K562 (cell line): ENCODE data around the gene PRAC1. TPM values are rescaled to one million over a fixed set of nuclear protein-coding genes. Genes with fewer than 3 reads are reported as not detected.

Experiments used
- ATAC-seq: fragments of 200-7000 bp; cut with Tn5 transposase; 3 replicates; pipeline ENCODE4 v1.9.1; 2020; ENCODE audit warnings: moderate library complexity
- BruUV-seq: library from RNA; stranded (reverse); fragments of 400-500 nt; replicated peaks from 2 replicates; lab custom pipeline; 2021; lab: Mats Ljungman, UMichigan
- CTCF ChIA-PET: fragments of 300-600 bp; formaldehyde crosslinking; extraction: SDS; loops from one replicate; lab custom pipeline; 2021; ENCODE audit warnings: low intra/inter-chr PET ratio; lab: Yijun Ruan, JAX
- POLR2A ChIA-PET: fragments of 300-600, 350-650 bp; sonication (Branson Sonifier 250); formaldehyde crosslinking; extraction: SDS; loops from one replicate; lab custom pipeline; 2021; ENCODE audit warnings: antibody characterized with exemption, inconsistent platforms; lab: Yijun Ruan, JAX
- DNase-seq, 4 experiments: peaks; one replicate each; pipeline versions ENCODE4 v3.0.0 to v3.0.0-alpha.2; 2011 to 2018; ENCODE audit warnings: low spot score in 3 of 4, mixed read lengths in 3 of 4; ENCODE audit errors: extremely low read depth in 1 of 4
- FAIRE-seq: peaks from 2 replicates; lab custom pipeline; 2011; peaks lifted over from hg19 to GRCh38; lab: Jason Lieb, UNC
- H2AFZ ChIP-seq: 2 replicates; pipeline ENCODE4 v1.6.0; 2011; ENCODE audit warnings: low read depth, low read length, control low read depth, inconsistent platforms
- H3K27ac ChIP-seq: fragments of 200-600 bp; 3 replicates; pipeline ENCODE4 v1.8.0; 2011; ENCODE audit warnings: low read depth, mild to moderate bottlenecking, control low read depth, inconsistent platforms, low read length, moderate library complexity, mixed read lengths; ENCODE audit errors: extremely low read depth
- H3K27me3 ChIP-seq, 2 experiments: fragments of 300-600 bp in 1 of 2; 2 replicates in 1 of 2; 3 replicates in 1 of 2; pipeline versions ENCODE4 v1.6.0 to v1.8.0; 2011; ENCODE audit warnings: inconsistent platforms in 2 of 2, low read length in 2 of 2, mild to moderate bottlenecking in 1 of 2, mixed read lengths in 1 of 2, moderate library complexity in 1 of 2; ENCODE audit not compliant: control insufficient read depth in 2 of 2, insufficient read depth in 2 of 2
- H3K36me3 ChIP-seq: fragments of 300-600 bp; 3 replicates; pipeline ENCODE4 v1.8.0; 2011; ENCODE audit warnings: mild to moderate bottlenecking, low read length, inconsistent platforms; ENCODE audit not compliant: control insufficient read depth, insufficient read depth
- H3K4me1 ChIP-seq, 2 experiments: fragments of 200-600 bp in 1 of 2; replicated peaks in 1 of 2; 2 replicates in 1 of 2; 3 replicates in 1 of 2; pipeline versions ENCODE4 v1.5.1 to v1.8.0; 2011; ENCODE audit warnings: inconsistent platforms in 2 of 2, low read length in 2 of 2, mild to moderate bottlenecking in 1 of 2, mixed read lengths in 1 of 2, moderate library complexity in 1 of 2; ENCODE audit not compliant: control insufficient read depth in 2 of 2, insufficient read depth in 2 of 2
- H3K4me2 ChIP-seq: 2 replicates; pipeline ENCODE4 v1.6.1; 2011; ENCODE audit warnings: low read length, control low read depth, inconsistent platforms, mixed read lengths; ENCODE audit not compliant: insufficient read depth
- H3K4me3 ChIP-seq: fragments of 200-600 bp; sonication (generic), shearing (Covaris generic); 2 replicates; pipeline ENCODE4 v1.5.1; 2016; ENCODE audit warnings: control low read depth, inconsistent platforms
- H3K79me2 ChIP-seq: fragments of 200-600 bp; 3 replicates; pipeline ENCODE4 v1.8.0; 2011; ENCODE audit warnings: low read length, inconsistent platforms; ENCODE audit not compliant: control insufficient read depth, insufficient read depth
- H3K9ac ChIP-seq, 2 experiments: 2 replicates each; pipeline versions ENCODE4 v1.6.0 to v1.6.1; 2011; ENCODE audit warnings: low read depth in 2 of 2, low read length in 2 of 2, control low read depth in 1 of 2, inconsistent platforms in 1 of 2, mild to moderate bottlenecking in 1 of 2, mixed read lengths in 1 of 2; ENCODE audit not compliant: insufficient read depth in 1 of 2
- H3K9me1 ChIP-seq: one replicate; pipeline ENCODE4 v1.6.0; 2011; ENCODE audit warnings: inconsistent platforms, mild to moderate bottlenecking, low read length, moderate library complexity; ENCODE audit not compliant: control insufficient read depth, insufficient read depth
- H3K9me3 ChIP-seq: replicated peaks from 2 replicates; pipeline ENCODE4 v1.5.1; 2011; ENCODE audit warnings: low read depth, low read length, inconsistent platforms; ENCODE audit not compliant: control insufficient read depth, insufficient read depth
- H4K20me1 ChIP-seq: replicated peaks from 2 replicates; pipeline ENCODE4 v1.6.1; 2011; ENCODE audit warnings: low read length, inconsistent platforms, mixed read lengths; ENCODE audit not compliant: control insufficient read depth, insufficient read depth
- ESRRA ChIP-seq: fragments of 450-650 bp; IDR thresholded peaks from 2 replicates; pipeline ENCODE4 v1.6.1; 2014; ENCODE audit warnings: low read depth, mild to moderate bottlenecking, moderate library complexity, borderline replicate concordance
- ESRRB ChIP-seq: fragments of 250-450 bp; sonication (Bioruptor Pico); IDR thresholded peaks from 2 replicates; pipeline ENCODE4 v1.5.0; 2020; ENCODE audit warnings: mild to moderate bottlenecking, moderate library complexity, borderline replicate concordance
- HCFC1 ChIP-seq: IDR thresholded peaks from 2 replicates; pipeline ENCODE4 v1.6.1; 2012; ENCODE audit warnings: low read depth, low read length, improper control_type of control experiment
- HDAC3 ChIP-seq: fragments of 450-650 bp; IDR thresholded peaks from 2 replicates; pipeline ENCODE4 v1.6.1; 2018; ENCODE audit warnings: borderline replicate concordance, mild to moderate bottlenecking, moderate library complexity; ENCODE audit not compliant: partially characterized antibody
- MLLT1 ChIP-seq, 2 experiments: fragments of 450-650 bp; IDR thresholded peaks; 2 replicates each; pipeline ENCODE4 v1.6.1; 2016
- NELFE ChIP-seq: IDR thresholded peaks from 2 replicates; pipeline ENCODE4 v1.6.1; 2011; ENCODE audit warnings: mild to moderate bottlenecking; ENCODE audit not compliant: insufficient read depth, insufficient read length
- NFIC ChIP-seq: fragments of 450-650 bp; IDR thresholded peaks from 2 replicates; pipeline ENCODE4 v1.6.1; 2017; ENCODE audit warnings: mild to moderate bottlenecking, inconsistent platforms
- NFIX ChIP-seq: fragments of 250-450 bp; sonication (Bioruptor Pico); IDR thresholded peaks from 2 replicates; pipeline ENCODE4 v1.4.0; 2020; ENCODE audit warnings: low read depth, mild to moderate bottlenecking, moderate library complexity
- PHTF2 ChIP-seq: fragments of 250-450 bp; sonication (Bioruptor Pico); IDR thresholded peaks from 2 replicates; pipeline ENCODE4 v1.5.0; 2021; ENCODE audit warnings: mild to moderate bottlenecking
- POLR2AphosphoS5 ChIP-seq: IDR thresholded peaks from 2 replicates; pipeline ENCODE4 v1.6.1; 2011; ENCODE audit warnings: mild to moderate bottlenecking, low read depth, low read length, moderate library complexity; ENCODE audit not compliant: control insufficient read depth, insufficient read depth
- ZBTB7A ChIP-seq: IDR thresholded peaks from 2 replicates; pipeline ENCODE4 v1.6.1; 2011; ENCODE audit warnings: low read depth, mild to moderate bottlenecking, low read length, moderate library complexity, borderline replicate concordance; ENCODE audit not compliant: control insufficient read depth
- ZEB2 ChIP-seq: fragments of 450-650 bp; IDR thresholded peaks from 2 replicates; pipeline ENCODE4 v1.6.1; 2016
- ZNF263 ChIP-seq: sonication (generic); formaldehyde crosslinking; IDR thresholded peaks from 2 replicates; pipeline ENCODE4 v1.8.0; 2022; ENCODE audit warnings: mild to moderate bottlenecking, missing genetic modification reagents, borderline replicate concordance
- WGBS: fragments of 100-300 bp; shearing (Covaris generic); methylation state at CpG from one replicate; pipeline ENCODE4 v1.1.6; 2016; ENCODE audit warnings: low coverage, mixed read lengths; ENCODE audit not compliant: insufficient coverage; ENCODE audit errors: missing lambda C conversion rate; 5-methylcytosine and 5-hydroxymethylcytosine counted together
- in situ Hi-C: fragments of 300-500 bp; cut with MboI; formaldehyde crosslinking; loops from 4 replicates; pipeline ENCODE4 v1.15.0; 2018; ENCODE audit warnings: inconsistent platforms, mixed read lengths
- intact Hi-C: fragments of 100-400 bp; cut with micrococcal nuclease; formaldehyde crosslinking; loops from 2 replicates; pipeline ENCODE4 v1.14.2; 2022
- polyA plus RNA-seq, 8 experiments: library from polyadenylated mRNA; depleted of rRNA in 4 of 8; stranded (reverse) in 5 of 8; unstranded in 3 of 8; fragments of >200 nt; fragmentation: Nextera tagmentation in 2 of 8; fragmentation: Illumina TruSeq in 1 of 8; extraction: Ambion mirVana in 2 of 8; extraction: Trizol in 1 of 8; gene quantifications; 2 replicates each; pipeline versions ENCODE4 v1.2.1 to v1.2.3, GENCODE V29; 2011 to 2014; ENCODE audit warnings: inconsistent platforms in 1 of 8, missing spikeins in 1 of 8
- total RNA-seq, 7 experiments: library from RNA; depleted of rRNA in 6 of 7; stranded (reverse); fragments of >200 nt in 6 of 7; fragmentation: Illumina TruSeq in 2 of 7; extraction: Trizol in 2 of 7; gene quantifications; 2 replicates each; pipeline versions ENCODE4 v1.2.1 to v1.2.3, GENCODE V29; 2011 to 2021; ENCODE audit warnings: low replicate concordance in 1 of 7
- TF ChIP-seq, protein P1 (sequence below): fragments of 200-800 bp; sonication (Bioruptor generic); IDR thresholded peaks from 2 replicates; pipeline ENCODE4 v1.6.1; 2016; ENCODE audit warnings: missing genetic modification characterization, missing compliant biosample characterization

Gene PRAC1
- total and polyA plus RNA-seq, 9 of the 15 experiments (the other 6 are each of a cell fraction or from before 2014, with no cell fraction given) = not detected

DNA sequence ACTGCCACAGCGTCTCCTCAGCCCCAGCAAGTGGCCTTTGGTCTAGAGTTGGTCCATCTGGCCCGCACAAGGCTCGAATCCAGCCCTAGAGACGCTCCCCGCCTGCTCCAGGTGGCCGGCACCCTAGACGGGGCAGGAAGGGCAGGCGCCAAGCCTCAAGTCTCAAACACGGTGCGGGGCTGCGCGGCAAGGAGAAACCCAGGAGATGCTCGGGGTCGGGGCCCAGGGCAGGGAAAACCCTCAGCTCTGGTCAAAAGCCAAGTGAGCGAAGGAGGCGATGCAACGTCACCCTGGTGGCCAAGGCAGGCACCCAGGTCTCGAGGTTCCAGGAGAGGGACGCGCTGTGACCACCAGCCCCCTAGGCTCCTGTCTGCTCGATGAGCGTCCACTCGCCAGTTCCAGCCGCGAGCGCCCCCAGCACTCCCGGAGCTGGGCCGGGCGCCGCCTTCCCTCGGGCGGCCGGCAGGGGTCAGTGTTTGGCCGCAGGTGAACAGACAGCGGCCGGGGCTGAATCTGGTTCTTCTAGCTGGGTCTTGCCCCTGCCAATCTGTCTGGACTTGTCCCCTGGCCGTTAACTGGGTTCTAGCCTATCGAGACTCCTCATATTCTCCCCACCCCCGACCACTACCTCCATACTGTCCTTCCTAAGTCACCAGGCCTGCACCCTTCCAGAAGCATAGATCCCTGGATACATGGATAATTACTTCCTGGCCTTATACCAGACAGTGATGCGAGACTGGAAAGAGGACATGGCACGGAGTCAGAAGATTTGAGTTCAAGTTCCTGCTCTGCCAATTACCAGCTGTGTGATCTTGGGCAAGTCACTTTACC, 44.0 kb downstream of the PRAC1 start:
- 1% methylated on average over 32 of the region's 41 CpGs for WGBS
- DNase-seq (peak; percentile 82 to 87 (median 85)), FAIRE-seq (no peak), ATAC-seq (peak; percentile 99)
- BruUV-seq = no TSS peak
- H3K4me3 ChIP-seq = no peak overlapping the region
- H3K79me2 ChIP-seq = no peaks in the 10 kb centered on the region
- peak overlapping the region; percentile 57; the same call in 1 of the 2 replicates for H2AFZ ChIP-seq
- in situ Hi-C loops = loop anchor here (25.0 kb wide), 1 partner anchor 359 kb away; no protein-coding TSS in a partner anchor
- peaks cover 0 to 8% of the 10 kb centered on the region in 2 experiments; a peak in 2 of 5 replicates for H3K4me1 ChIP-seq
- no peaks in the 10 kb centered on the region for H3K9me1 ChIP-seq
- H3K9ac ChIP-seq = peak overlapping the region in 1 of 2 experiments; percentile 80; a peak in 2 of 4 replicates
- intact Hi-C loops = loop anchor here (1.0 to 2.0 kb wide), 3 partner anchors 46 to 200 kb away; no protein-coding TSS in a partner anchor
- no peaks in the 10 kb centered on the region; the same call in 1 of the 2 replicates for H4K20me1 ChIP-seq
- H3K27me3 ChIP-seq = peaks cover 20 to 21% of the 10 kb centered on the region in 2 experiments; a peak in 4 of 5 replicates
- H3K9me3 ChIP-seq = no peaks in the 10 kb centered on the region
- no peak overlapping the region for H3K27ac ChIP-seq
- no peaks in the 10 kb centered on the region for H3K36me3 ChIP-seq
- POLR2A ChIA-PET = interaction anchor here (0.6 to 1.5 kb wide), 8 partner anchors 10 to 582 kb away, joined by 3 to 4 read pairs (median 4); no protein-coding TSS in a partner anchor
- CTCF ChIA-PET = interaction anchor here (0.5 to 3.8 kb wide), 7 partner anchors 60 to 870 kb away, joined by 3 to 31 read pairs (median 5); no protein-coding TSS in a partner anchor
- peak overlapping the region; percentile 54 for H3K4me2 ChIP-seq
- TF ChIP-seq ESRRB (CRISPR knock-in tag) (no peak), NFIC (0 out of 2 replicates have a peak, but pooled peaks have one; percentile 7), HDAC3 (no peak), ZNF263 (no peak), NELFE (no peak), NFIX (CRISPR knock-in tag) (no peak), POLR2AphosphoS5 (no peak), MLLT1 (IDR thresholded peaks at IDR 0.05) (peak in 1 of 2 experiments; percentile 72; a peak in 2 of 4 replicates), ESRRA (0 out of 2 replicates have a peak, but pooled peaks have one; percentile 32), ZBTB7A (peak; percentile 45; the same call in 1 of the 2 replicates), PHTF2 (no peak), HCFC1 (0 out of 2 replicates have a peak, but pooled peaks have one; percentile 16), ZEB2 (no peak)
- TF ChIP-seq, protein P1, sequence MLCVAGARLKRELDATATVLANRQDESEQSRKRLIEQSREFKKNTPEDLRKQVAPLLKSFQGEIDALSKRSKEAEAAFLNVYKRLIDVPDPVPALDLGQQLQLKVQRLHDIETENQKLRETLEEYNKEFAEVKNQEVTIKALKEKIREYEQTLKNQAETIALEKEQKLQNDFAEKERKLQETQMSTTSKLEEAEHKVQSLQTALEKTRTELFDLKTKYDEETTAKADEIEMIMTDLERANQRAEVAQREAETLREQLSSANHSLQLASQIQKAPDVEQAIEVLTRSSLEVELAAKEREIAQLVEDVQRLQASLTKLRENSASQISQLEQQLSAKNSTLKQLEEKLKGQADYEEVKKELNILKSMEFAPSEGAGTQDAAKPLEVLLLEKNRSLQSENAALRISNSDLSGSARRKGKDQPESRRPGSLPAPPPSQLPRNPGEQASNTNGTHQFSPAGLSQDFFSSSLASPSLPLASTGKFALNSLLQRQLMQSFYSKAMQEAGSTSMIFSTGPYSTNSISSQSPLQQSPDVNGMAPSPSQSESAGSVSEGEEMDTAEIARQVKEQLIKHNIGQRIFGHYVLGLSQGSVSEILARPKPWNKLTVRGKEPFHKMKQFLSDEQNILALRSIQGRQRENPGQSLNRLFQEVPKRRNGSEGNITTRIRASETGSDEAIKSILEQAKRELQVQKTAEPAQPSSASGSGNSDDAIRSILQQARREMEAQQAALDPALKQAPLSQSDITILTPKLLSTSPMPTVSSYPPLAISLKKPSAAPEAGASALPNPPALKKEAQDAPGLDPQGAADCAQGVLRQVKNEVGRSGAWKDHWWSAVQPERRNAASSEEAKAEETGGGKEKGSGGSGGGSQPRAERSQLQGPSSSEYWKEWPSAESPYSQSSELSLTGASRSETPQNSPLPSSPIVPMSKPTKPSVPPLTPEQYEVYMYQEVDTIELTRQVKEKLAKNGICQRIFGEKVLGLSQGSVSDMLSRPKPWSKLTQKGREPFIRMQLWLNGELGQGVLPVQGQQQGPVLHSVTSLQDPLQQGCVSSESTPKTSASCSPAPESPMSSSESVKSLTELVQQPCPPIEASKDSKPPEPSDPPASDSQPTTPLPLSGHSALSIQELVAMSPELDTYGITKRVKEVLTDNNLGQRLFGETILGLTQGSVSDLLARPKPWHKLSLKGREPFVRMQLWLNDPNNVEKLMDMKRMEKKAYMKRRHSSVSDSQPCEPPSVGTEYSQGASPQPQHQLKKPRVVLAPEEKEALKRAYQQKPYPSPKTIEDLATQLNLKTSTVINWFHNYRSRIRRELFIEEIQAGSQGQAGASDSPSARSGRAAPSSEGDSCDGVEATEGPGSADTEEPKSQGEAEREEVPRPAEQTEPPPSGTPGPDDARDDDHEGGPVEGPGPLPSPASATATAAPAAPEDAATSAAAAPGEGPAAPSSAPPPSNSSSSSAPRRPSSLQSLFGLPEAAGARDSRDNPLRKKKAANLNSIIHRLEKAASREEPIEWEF (CRISPR knock-in tag) = no peak
